Measurements from ENCODE around the gene MIS12. TPM values are rescaled to one million over a fixed set of nuclear protein-coding genes. Genes with fewer than 3 reads are reported as not detected.
A peak's percentile ranks its signal among the peaks of the same experiment; 100 is the strongest.

MIS12 gene
- total and polyA plus RNA-seq, 9 of the 15 experiments (the other 6 are each of a cell fraction or from before 2014, with no cell fraction given) = 13.5 to 31.9 (median 25.5) TPM

DNA sequence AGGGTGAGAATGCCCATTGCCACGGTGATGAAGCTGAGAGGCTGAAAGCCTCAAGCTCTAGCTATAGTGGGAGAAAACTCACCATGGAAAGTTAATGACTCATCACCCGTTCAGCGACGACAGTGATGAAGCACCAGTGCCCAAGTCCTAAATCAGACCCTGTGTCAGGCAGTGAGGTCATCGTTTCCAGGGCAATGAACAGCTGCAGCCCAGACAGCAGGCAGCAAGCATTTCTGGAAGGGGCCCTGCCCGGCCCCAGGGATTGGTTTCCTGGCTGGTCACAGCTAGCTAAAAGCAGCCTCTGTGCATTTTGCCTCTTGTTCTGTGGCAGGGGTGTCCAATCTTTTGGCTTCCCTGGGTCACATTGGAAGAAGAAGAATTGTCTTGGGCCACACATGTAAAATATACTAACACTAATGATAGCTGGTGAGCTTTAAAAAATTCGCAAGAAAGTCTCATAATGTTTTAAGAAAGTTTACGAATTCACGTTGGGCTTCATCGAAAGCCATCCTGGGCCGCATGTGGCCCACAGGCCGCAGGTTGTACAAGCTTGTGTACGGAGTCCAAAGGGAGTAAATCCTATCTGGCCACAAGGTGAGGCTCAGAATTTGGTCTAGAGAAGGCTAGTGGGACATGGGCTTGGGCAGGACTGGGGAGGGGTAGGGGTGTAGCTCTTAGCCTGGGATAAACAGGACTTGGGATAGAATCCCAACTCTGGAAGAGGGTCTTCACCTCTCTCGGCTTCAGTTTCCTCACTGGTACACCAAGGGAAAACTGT, 40.6 kb downstream of the MIS12 start (continued):
- TF ChIP-seq JUND (IDR thresholded peaks at IDR 0.05; ENCODE audit: borderline replicate concordance, low read depth, low read length) (peak; percentile 94), JUND (tag; IDR thresholded peaks at IDR 0.05; ENCODE audit: borderline replicate concordance, low read depth, low read length) (peak; percentile 95), RBM14 (IDR thresholded peaks at IDR 0.05; ENCODE audit: borderline replicate concordance, insufficient read depth, low read depth, low read length) (no peak), ATF7 (IDR thresholded peaks at IDR 0.05) (peak; percentile 90), NFE2 (IDR thresholded peaks at IDR 0.05; ENCODE audit: low read depth) (peak; percentile 49), NFRKB (IDR thresholded peaks at IDR 0.05; ENCODE audit: low read depth) (no peak), ZFP1 (CRISPR knock-in tag; IDR thresholded peaks at IDR 0.05) (no peak), MCM7 (IDR thresholded peaks at IDR 0.05) (no peak), HNRNPL (IDR thresholded peaks at IDR 0.05; ENCODE audit: low read depth, low read length) (no peak), CBX8 (IDR thresholded peaks at IDR 0.05; ENCODE audit: borderline replicate concordance, extremely low read depth, low read depth, low read length, poor library complexity, severe bottlenecking) (no peak), DPF2 (IDR thresholded peaks at IDR 0.05) (0 out of 2 replicates have a peak, but pooled peaks have one; percentile 37), ZNF583 (CRISPR knock-in tag; IDR thresholded peaks at IDR 0.05) (no peak), BCOR (IDR thresholded peaks at IDR 0.05) (no peak), RCOR1 (IDR thresholded peaks at IDR 0.05; ENCODE audit: borderline replicate concordance in 1 of 2, low read depth in 2 of 2, low read length in 2 of 2) (0 out of 4 replicates have a peak, but pooled peaks of 1 of the 2 experiments have one; percentile 6), HDAC3 (IDR thresholded peaks at IDR 0.05; ENCODE audit: borderline replicate concordance, partially characterized antibody) (no peak), ZNF444 (CRISPR knock-in tag; IDR thresholded peaks at IDR 0.05) (no peak)
- TF ChIP-seq, protein P1, sequence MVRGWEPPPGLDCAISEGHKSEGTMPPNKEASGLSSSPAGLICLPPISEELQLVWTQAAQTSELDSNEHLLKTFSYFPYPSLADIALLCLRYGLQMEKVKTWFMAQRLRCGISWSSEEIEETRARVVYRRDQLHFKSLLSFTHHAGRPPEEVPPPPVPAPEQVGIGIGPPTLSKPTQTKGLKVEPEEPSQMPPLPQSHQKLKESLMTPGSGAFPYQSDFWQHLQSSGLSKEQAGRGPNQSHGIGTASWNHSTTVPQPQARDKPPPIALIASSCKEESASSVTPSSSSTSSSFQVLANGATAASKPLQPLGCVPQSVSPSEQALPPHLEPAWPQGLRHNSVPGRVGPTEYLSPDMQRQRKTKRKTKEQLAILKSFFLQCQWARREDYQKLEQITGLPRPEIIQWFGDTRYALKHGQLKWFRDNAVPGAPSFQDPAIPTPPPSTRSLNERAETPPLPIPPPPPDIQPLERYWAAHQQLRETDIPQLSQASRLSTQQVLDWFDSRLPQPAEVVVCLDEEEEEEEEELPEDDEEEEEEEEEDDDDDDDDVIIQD (CRISPR knock-in tag; IDR thresholded peaks at IDR 0.05) = no peak
- TF ChIP-seq, protein P2, sequence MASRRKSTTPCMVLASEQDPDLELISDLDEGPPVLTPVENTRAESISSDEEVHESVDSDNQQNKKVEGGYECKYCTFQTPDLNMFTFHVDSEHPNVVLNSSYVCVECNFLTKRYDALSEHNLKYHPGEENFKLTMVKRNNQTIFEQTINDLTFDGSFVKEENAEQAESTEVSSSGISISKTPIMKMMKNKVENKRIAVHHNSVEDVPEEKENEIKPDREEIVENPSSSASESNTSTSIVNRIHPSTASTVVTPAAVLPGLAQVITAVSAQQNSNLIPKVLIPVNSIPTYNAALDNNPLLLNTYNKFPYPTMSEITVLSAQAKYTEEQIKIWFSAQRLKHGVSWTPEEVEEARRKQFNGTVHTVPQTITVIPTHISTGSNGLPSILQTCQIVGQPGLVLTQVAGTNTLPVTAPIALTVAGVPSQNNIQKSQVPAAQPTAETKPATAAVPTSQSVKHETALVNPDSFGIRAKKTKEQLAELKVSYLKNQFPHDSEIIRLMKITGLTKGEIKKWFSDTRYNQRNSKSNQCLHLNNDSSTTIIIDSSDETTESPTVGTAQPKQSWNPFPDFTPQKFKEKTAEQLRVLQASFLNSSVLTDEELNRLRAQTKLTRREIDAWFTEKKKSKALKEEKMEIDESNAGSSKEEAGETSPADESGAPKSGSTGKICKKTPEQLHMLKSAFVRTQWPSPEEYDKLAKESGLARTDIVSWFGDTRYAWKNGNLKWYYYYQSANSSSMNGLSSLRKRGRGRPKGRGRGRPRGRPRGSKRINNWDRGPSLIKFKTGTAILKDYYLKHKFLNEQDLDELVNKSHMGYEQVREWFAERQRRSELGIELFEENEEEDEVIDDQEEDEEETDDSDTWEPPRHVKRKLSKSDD (conservative IDR thresholded peaks at IDR 0.05; ENCODE audit: low read length) = no peak
- TF ChIP-seq, protein P3, sequence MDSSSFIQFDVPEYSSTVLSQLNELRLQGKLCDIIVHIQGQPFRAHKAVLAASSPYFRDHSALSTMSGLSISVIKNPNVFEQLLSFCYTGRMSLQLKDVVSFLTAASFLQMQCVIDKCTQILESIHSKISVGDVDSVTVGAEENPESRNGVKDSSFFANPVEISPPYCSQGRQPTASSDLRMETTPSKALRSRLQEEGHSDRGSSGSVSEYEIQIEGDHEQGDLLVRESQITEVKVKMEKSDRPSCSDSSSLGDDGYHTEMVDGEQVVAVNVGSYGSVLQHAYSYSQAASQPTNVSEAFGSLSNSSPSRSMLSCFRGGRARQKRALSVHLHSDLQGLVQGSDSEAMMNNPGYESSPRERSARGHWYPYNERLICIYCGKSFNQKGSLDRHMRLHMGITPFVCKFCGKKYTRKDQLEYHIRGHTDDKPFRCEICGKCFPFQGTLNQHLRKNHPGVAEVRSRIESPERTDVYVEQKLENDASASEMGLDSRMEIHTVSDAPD (CRISPR knock-in tag; IDR thresholded peaks at IDR 0.05) = no peak
- TF ChIP-seq, protein P4, sequence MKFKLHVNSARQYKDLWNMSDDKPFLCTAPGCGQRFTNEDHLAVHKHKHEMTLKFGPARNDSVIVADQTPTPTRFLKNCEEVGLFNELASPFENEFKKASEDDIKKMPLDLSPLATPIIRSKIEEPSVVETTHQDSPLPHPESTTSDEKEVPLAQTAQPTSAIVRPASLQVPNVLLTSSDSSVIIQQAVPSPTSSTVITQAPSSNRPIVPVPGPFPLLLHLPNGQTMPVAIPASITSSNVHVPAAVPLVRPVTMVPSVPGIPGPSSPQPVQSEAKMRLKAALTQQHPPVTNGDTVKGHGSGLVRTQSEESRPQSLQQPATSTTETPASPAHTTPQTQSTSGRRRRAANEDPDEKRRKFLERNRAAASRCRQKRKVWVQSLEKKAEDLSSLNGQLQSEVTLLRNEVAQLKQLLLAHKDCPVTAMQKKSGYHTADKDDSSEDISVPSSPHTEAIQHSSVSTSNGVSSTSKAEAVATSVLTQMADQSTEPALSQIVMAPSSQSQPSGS (CRISPR knock-in tag; IDR thresholded peaks at IDR 0.05) = no peak
- TF ChIP-seq, protein P5, sequence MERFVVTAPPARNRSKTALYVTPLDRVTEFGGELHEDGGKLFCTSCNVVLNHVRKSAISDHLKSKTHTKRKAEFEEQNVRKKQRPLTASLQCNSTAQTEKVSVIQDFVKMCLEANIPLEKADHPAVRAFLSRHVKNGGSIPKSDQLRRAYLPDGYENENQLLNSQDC (CRISPR knock-in tag; IDR thresholded peaks at IDR 0.05) = no peak

Measured in K562 (cell line).